ENCODE measurements around the gene PTGES3L. TPM values are rescaled to one million over a fixed set of nuclear protein-coding genes. Genes with fewer than 3 reads are reported as not detected.

PTGES3L gene
- total and polyA plus RNA-seq, 2 of the 13 experiments (the other 11 are each of a cell fraction or from before 2014, with no cell fraction given) = 1.2 to 2.9 TPM

DNA sequence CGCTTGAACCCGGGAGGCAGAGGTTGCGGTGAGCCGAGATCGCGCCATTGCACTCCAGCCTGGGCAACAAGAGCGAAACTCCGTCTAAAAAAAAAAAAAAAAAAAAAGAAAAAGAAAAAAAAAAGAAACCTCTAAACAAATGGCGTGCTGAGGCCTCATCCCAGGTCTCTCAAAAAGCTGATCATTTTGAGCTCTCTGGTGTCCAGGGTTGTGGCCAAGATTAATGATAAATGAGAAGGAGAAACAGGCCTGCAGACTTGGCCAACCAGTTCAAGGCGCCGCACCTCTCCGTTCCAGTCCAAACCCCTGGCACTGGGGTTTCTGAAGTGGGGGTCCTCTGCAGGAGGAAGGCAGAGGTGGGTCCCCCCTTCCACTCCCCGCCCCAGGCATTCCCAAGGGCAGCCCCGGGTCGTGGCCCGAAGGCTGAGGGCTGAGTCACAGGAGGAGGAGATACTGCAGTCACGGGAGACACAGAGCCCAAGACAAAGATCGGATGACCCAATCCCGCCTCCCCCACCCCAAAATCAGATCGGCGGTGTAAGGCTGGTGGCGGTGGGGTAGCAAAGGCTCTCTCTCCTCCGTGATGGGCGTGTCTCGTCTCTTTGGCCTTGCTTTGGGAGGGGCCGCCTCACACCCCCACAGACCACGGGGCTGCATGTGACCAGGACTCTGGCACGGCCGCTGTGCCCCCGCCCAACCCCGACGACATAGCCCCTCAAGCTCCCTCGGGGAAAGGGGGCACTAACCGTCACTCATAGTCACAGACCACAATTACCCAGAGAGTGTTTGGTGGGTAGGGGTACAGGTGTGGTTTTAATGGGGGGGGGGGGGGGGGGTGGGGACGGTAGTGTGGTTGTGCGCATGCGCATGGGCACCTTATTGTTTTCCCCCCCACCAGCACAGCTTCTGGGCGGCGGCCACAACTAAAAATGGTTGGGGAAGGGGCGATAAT lies 41.2 kb upstream of the PTGES3L start (continued):
- TF ChIP-seq, protein P1, sequence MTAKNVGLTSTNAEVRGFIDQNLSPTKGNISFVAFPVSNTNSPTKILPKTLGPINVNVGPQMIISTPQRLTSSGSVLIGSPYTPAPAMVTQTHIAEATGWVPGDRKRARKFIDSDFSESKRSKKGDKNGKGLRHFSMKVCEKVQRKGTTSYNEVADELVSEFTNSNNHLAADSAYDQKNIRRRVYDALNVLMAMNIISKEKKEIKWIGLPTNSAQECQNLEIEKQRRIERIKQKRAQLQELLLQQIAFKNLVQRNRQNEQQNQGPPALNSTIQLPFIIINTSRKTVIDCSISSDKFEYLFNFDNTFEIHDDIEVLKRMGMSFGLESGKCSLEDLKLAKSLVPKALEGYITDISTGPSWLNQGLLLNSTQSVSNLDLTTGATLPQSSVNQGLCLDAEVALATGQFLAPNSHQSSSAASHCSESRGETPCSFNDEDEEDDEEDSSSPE (CRISPR knock-in tag; IDR thresholded peaks at IDR 0.05) = peak; percentile 12; the same call in 1 of the 2 replicates
- TF ChIP-seq AKAP8 (CRISPR knock-in tag; IDR thresholded peaks at IDR 0.05) = no peak
- no peak for TF ChIP-seq CERS6 (CRISPR knock-in tag; IDR thresholded peaks at IDR 0.05)
- TF ChIP-seq ZNF253 (CRISPR knock-in tag; IDR thresholded peaks at IDR 0.05; ENCODE audit: borderline replicate concordance) = 0 out of 2 replicates have a peak, but pooled peaks have one; percentile 8
- TF ChIP-seq, protein P2, sequence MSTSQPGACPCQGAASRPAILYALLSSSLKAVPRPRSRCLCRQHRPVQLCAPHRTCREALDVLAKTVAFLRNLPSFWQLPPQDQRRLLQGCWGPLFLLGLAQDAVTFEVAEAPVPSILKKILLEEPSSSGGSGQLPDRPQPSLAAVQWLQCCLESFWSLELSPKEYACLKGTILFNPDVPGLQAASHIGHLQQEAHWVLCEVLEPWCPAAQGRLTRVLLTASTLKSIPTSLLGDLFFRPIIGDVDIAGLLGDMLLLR (CRISPR knock-in tag; IDR thresholded peaks at IDR 0.05) = peak; percentile 29; the same call in 1 of the 2 replicates
- TF ChIP-seq LBX2 (CRISPR knock-in tag; IDR thresholded peaks at IDR 0.05; ENCODE audit: borderline replicate concordance) = peak; percentile 89
- peak; percentile 53; the same call in 1 of the 2 replicates for TF ChIP-seq IRX3 (CRISPR knock-in tag; IDR thresholded peaks at IDR 0.05; ENCODE audit: borderline replicate concordance, low read depth)
- TF ChIP-seq MEIS1 (CRISPR knock-in tag; IDR thresholded peaks at IDR 0.05; ENCODE audit: borderline replicate concordance) = no peak
- no peak for TF ChIP-seq TRAFD1 (CRISPR knock-in tag; IDR thresholded peaks at IDR 0.05; ENCODE audit: borderline replicate concordance)
- TF ChIP-seq HMG20A (CRISPR knock-in tag; IDR thresholded peaks at IDR 0.05; ENCODE audit: borderline replicate concordance) = peak; percentile 35; the same call in 1 of the 2 replicates
- TF ChIP-seq FOSL2 (CRISPR knock-in tag; IDR thresholded peaks at IDR 0.05) = peak; percentile 89
- no peak for TF ChIP-seq RFX5 (IDR thresholded peaks at IDR 0.05; ENCODE audit: low read depth, low read length)
- TF ChIP-seq FOXJ3 (CRISPR knock-in tag; IDR thresholded peaks at IDR 0.05; ENCODE audit: borderline replicate concordance) = no peak
- TF ChIP-seq SP1 (IDR thresholded peaks at IDR 0.05) = no peak
- peak; percentile 29; the same call in 1 of the 2 replicates for TF ChIP-seq SP1 (CRISPR knock-in tag; IDR thresholded peaks at IDR 0.05)
- TF ChIP-seq ZNF235 (CRISPR knock-in tag; IDR thresholded peaks at IDR 0.05; ENCODE audit: borderline replicate concordance) = no peak
- TF ChIP-seq TFAP4 (IDR thresholded peaks at IDR 0.05; ENCODE audit: borderline replicate concordance, low read depth) = no peak
- TF ChIP-seq HNF1B (CRISPR knock-in tag; IDR thresholded peaks at IDR 0.05) = peak; percentile 72; the same call in 1 of the 2 replicates
- TF ChIP-seq NFKBIZ (CRISPR knock-in tag; IDR thresholded peaks at IDR 0.05) = peak; percentile 62; the same call in 1 of the 2 replicates

Measured in HepG2 (cell line).